ENCODE data around the gene PANX2. TPM values are rescaled to one million over a fixed set of nuclear protein-coding genes. Genes with fewer than 3 reads are reported as not detected.

PANX2 gene
- total and polyA plus RNA-seq, 9 of the 15 experiments (the other 6 are each of a cell fraction or from before 2014, with no cell fraction given) = 0.01 to 3.9 (median 0.67) TPM; not detected in 1

- ChIA-PET POLR2A (interaction anchor here (0.7 kb wide), 1 partner anchor 130 kb away, joined by 3 read pairs; no protein-coding TSS in a partner anchor), CTCF (ENCODE audit: low intra/inter-chr PET ratio) (no interaction called here)
- ATAC-seq (no peak), FAIRE-seq (no peak), DNase-seq (ENCODE audit: extremely low read depth in 1 of 4, low spot score in 3 of 4) (no peak)
- Histone ChIP-seq H2AFZ (ENCODE audit: low read depth, low read length) (no peak overlapping the region), H3K9me1 (ENCODE audit: control insufficient read depth, insufficient read depth, low read length) (no peaks in the 10 kb centered on the region), H3K27ac (ENCODE audit: extremely low read depth, low read depth, low read length) (no peak overlapping the region), H3K9ac (ENCODE audit: insufficient read depth in 1 of 2, low read depth in 2 of 2, low read length in 2 of 2) (no peak overlapping the region; a peak in 1 of 4 replicates), H3K79me2 (ENCODE audit: control insufficient read depth, insufficient read depth, low read length) (no peaks in the 10 kb centered on the region), H3K4me2 (ENCODE audit: insufficient read depth, low read length) (no peak overlapping the region), H3K9me3 (replicated peaks; ENCODE audit: control insufficient read depth, insufficient read depth, low read depth, low read length) (no peaks in the 10 kb centered on the region), H3K4me1 (replicated peaks in 1 of 2; ENCODE audit: control insufficient read depth in 2 of 2, insufficient read depth in 2 of 2, low read length in 2 of 2) (peaks cover 0 to 13% of the 10 kb centered on the region in 2 experiments; a peak in 2 of 5 replicates), H4K20me1 (replicated peaks; ENCODE audit: control insufficient read depth, insufficient read depth, low read length) (no peaks in the 10 kb centered on the region), H3K27me3 (ENCODE audit: control insufficient read depth in 2 of 2, insufficient read depth in 2 of 2, low read length in 2 of 2) (peaks cover 6 to 15% of the 10 kb centered on the region in 2 experiments; a peak in 4 of 5 replicates), H3K36me3 (ENCODE audit: control insufficient read depth, insufficient read depth, low read length) (no peaks in the 10 kb centered on the region), H3K4me3 (no peak overlapping the region)
- 42% methylated on average over 21 of the region's 23 CpGs for WGBS (ENCODE audit: insufficient coverage, low coverage, missing lambda C conversion rate)
- in situ Hi-C loops (cut with MboI) (no loop called here), intact Hi-C loops (cut with micrococcal nuclease) (no loop called here)
- no peak for TF ChIP-seq SMC3 (conservative IDR thresholded peaks at IDR 0.05; ENCODE audit: insufficient read depth, low read depth, low read length)
- peak in 1 of 2 experiments; percentile 28; a peak in 1 of 4 replicates for TF ChIP-seq KDM1A (IDR thresholded peaks at IDR 0.05)
- BruUV-seq (replicated peaks) = no TSS peak
These were observed 8.8 kb upstream of the PANX2 start for GRCh38 chr22:50161508-50162390.

DNA sequence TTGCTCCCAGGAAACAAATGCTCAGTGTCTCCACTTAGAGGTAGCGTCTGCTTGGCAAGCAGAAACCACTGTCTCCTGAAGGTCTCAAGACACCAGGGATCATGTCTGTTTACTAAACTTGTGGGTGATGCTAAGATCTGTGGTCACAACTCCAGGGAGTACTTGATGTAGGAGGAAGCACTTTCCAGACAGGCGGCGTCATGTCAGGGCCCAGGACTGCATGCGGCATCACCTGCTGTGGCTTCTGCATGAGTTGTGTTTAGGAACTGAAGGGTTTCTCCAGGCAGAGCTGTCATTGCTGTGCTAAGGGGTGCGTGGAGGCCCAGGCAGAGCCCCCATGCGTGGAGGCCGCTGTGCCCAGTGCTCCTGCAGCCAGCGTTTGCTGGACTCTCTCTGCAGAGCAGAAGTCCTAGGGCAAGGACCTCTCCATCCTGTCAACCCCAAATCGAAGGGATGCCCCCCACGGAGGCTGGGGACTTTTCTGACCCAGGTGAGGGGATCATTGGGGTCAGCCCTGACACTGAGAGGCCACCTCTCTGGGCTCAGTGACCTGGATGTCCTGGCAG, 8.1 kb upstream of the PANX2 start:
- intact Hi-C loops (cut with micrococcal nuclease) = no loop called here
- Histone ChIP-seq H2AFZ (ENCODE audit: low read depth, low read length) (no peak overlapping the region), H3K4me2 (ENCODE audit: insufficient read depth, low read length) (no peak overlapping the region), H4K20me1 (replicated peaks; ENCODE audit: control insufficient read depth, insufficient read depth, low read length) (no peaks in the 10 kb centered on the region), H3K4me1 (replicated peaks in 1 of 2; ENCODE audit: control insufficient read depth in 2 of 2, insufficient read depth in 2 of 2, low read length in 2 of 2) (peaks cover 0 to 13% of the 10 kb centered on the region in 2 experiments; a peak in 2 of 5 replicates), H3K79me2 (ENCODE audit: control insufficient read depth, insufficient read depth, low read length) (no peaks in the 10 kb centered on the region), H3K27ac (ENCODE audit: extremely low read depth, low read depth, low read length) (no peak overlapping the region), H3K4me3 (no peak overlapping the region), H3K9me1 (ENCODE audit: control insufficient read depth, insufficient read depth, low read length) (no peaks in the 10 kb centered on the region), H3K36me3 (ENCODE audit: control insufficient read depth, insufficient read depth, low read length) (no peaks in the 10 kb centered on the region), H3K9ac (ENCODE audit: insufficient read depth in 1 of 2, low read depth in 2 of 2, low read length in 2 of 2) (no peak overlapping the region), H3K9me3 (replicated peaks; ENCODE audit: control insufficient read depth, insufficient read depth, low read depth, low read length) (no peaks in the 10 kb centered on the region), H3K27me3 (ENCODE audit: control insufficient read depth in 2 of 2, insufficient read depth in 2 of 2, low read length in 2 of 2) (peaks cover 6 to 15% of the 10 kb centered on the region in 2 experiments; a peak in 4 of 5 replicates)
- BruUV-seq (replicated peaks) = no TSS peak
- POLR2A ChIA-PET = no interaction called here
- CTCF ChIA-PET (ENCODE audit: low intra/inter-chr PET ratio) = no interaction called here
- DNase-seq (ENCODE audit: extremely low read depth in 1 of 4, low spot score in 3 of 4) = no peak
- WGBS (ENCODE audit: insufficient coverage, low coverage, missing lambda C conversion rate) = 21% methylated on average over 10 of the region's 10 CpGs
- no peak for ATAC-seq
- FAIRE-seq = no peak
- TF ChIP-seq, protein P1, sequence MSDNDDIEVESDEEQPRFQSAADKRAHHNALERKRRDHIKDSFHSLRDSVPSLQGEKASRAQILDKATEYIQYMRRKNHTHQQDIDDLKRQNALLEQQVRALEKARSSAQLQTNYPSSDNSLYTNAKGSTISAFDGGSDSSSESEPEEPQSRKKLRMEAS (CRISPR knock-in tag; IDR thresholded peaks at IDR 0.05) = peak; percentile 46; the same call in 1 of the 2 replicates
- TF ChIP-seq HES1 (IDR thresholded peaks at IDR 0.05; ENCODE audit: low read depth) = peak; percentile 72
- TF ChIP-seq STAT5A (IDR thresholded peaks at IDR 0.05; ENCODE audit: borderline replicate concordance, low read length) = no peak
- in situ Hi-C loops (cut with MboI) = no loop called here
